NCI-H2196 treated with DMSO at 0.1 percent for 48 hours (cell line): ENCODE measurements around the gene IRF6.

Experiments
- DNase-seq: peaks from one replicate; lab custom pipeline; 2025; ENCODE audit not compliant: unreplicated experiment; lab: John Stamatoyannopoulos, UW

IRF6 gene

DNA sequence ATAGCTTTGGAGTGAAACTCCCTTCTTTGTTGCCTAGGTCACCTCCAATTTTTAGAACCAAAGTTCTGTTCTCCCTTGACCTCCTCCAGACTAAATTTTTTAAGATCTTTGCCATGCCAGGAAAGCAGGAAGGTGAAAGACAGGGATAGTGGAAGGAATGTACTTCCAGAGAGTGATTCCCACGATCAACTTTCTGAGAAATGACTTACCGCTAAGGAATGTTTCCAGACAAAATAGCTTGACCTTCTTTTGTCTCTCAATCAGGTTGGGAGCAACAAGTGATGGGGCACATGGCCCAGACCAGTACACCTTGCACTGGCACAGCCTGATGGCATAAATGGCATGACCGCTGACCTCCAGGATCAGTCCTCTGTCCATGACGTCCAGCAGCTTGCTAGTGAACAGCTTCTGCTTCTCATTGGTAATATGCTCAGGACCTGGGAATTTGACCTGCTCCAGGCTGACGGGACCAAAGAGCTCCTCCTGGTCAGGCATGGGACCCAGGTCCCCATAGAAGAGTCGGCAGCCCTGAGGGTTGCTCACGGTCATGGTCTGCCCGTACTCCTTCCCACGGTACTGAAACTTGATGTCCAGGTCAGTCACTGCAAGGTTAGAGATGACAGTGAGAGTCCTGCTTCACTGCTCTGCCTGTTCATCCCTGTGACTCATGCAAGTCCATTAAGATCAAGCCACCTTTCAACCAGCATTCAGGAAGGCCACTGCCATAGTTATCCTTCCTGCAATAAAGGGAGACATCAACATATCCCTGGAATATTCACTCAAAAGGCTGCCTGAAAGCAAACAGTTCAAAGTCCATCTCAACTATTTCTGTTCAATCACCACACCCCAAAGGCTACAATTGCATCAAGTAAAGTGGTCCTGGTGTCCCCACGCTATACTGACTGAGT lies 15.4 kb downstream of the IRF6 start:
- DNase-seq = no peak

- DNase-seq = no peak
Measured at GRCh38 chr1:209789245-209789644, 16.7 kb downstream of the IRF6 start.

GRCh38 chr1:209787551-209787950 lies 18.4 kb downstream of the IRF6 start:
- DNase-seq = peak; percentile 36

GRCh38 chr1:209786146-209786545 lies 19.8 kb downstream of the IRF6 start:
- no peak for DNase-seq

GRCh38 chr1:209785592-209785991 lies 20.4 kb downstream of the IRF6 start:
- DNase-seq = no peak

DNA sequence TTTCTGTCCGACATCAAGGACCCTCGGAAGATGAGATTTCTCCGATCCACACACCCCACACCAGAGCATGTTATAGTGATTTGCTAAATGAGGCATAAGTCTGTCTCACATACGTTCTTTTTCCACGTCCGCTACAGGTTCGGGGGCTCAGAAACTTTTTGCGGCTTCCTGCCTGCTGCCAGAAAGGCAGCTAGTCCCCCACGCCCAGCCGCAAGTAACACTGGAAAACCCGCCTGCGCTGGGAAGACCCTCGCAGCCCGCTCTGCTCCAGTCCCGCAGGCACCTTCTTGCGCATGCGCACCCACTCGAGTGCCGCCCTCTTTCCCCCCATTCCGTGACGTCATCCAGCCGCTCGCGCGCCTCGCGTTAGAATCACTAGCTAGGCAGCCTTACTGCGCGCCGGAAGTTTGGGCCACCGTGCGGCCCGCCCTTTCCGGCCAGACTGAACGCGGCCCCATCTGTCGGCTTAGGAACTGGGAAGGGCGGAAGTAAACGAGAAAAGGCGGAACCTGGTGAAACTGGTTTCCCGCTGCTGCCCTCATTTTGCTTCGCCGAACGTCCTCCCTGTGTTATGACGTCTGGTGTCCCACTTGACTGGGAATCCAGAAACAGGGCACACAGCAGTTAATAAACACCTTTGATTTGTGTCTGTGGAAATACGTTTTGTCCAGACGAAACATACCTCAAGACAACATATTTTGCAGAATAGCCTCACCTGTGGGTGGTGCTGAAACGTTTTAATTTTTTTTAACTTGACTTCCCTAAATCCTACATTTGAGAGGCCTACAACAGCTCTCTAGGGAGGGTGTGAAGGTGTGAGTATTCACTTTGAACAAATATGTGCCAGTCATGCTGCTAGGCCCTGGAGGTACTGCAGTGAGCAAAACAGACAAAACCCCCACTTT lies 21.4 kb downstream of the IRF6 start, which contains the start of gene C1orf74:
Gene C1orf74, minus strand, starts transcription at position 295 of the 905 bp plus-strand sequence. CDS start 925 bp downstream, outside the sequence.
- peak; percentile 97 for DNase-seq

DNA sequence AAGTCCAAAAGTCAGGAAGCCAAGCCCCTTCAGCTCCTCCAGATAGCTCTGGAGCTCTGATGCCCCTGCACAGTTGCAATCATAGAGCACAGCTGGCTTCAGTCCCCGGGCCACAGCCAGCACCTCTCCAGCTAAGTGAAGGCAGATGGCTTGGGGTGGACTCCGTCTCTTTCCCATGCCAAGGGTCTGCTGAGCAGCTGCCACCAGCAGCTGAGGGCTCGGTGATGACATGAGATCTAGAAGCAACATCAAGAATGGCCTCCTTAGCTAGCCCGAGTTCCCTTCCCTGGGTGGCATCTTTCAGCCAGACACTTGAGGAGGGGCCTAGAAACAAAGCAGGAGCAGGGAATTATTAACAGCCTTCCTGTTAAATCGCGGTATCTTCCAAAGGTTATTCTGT lies 22.6 kb downstream of the IRF6 start:
- DNase-seq = no peak

DNA sequence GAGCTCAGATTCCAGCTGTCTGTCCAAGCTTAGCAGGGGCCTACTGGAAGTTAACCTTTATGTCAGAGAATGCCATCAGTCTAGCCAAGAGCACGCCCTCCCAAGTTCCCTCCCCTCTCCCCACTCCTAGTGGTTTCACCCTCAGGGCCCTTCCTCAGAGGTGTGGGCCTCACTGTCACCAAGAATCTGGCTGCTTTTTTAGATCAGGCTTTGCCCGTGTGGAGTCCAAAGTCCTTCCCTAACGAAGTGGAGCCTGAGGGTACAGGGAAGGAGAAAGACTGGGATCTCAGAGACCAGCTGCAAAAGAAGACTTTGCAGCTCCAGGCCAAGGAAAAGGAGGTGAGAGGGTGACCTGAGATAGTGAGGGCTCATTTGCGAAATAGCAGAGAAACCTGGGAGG lies 25.7 kb downstream of the IRF6 start:
- no peak for DNase-seq

DNA sequence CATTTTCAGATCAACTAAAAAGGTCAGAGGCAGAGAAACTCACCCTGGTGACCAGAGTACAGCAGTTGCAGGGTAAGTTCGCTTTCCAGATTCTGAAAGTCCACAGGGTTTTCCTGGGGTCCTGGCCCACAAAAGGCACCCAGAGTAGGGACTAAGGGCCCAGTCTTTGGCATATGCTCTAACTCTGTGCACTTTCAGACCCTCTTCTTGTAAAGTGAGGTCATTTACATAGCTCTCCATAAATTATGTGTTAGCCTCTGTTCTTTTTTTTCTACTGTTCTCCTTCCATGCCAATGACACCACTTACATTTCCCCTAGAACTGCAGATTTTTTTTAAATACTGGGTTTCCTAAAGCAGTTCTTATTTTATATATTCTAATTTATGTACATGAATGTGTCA lies 27.8 kb downstream of the IRF6 start:
- DNase-seq = no peak

DNA sequence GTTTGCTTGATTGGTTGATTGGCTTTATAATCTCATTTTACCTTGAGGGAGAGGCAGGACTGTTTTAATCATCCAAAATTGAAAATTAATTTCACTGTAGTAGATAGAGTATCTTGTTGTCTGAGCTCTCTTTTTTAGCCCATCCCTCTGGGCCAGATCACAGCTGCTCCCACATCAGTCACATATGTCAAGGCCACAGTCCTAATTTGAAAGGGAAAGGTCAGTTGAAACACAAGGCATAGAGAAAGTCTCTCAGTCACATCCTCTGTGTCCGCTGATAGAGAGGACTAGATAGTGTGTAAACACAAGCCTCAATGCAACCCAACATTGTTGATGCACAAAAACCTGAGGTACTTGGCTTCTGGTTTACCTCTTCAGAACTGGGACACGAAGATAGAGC lies 28.4 kb downstream of the IRF6 start:
- no peak for DNase-seq

GRCh38 chr1:209775678-209776077 lies 30.3 kb downstream of the IRF6 start:
- DNase-seq = no peak

DNA sequence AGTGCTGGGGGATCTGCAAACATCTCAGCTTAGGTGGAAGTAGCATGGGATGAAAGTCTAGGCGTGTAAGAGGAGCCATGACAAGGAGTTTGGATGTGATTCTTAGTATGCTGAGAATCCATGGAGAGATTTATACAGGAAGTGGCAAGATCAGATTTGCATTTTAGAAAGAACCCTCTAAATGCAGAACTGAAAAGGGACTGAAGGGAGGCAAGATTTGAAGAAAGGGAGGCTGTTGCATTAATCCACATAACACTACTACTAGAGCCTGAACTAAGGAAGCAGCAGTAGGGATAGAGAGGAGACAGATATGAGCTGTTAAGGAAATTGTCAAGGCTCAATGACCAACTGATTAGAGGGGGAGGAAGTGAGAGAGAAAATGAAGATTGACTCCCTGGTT lies 31.4 kb downstream of the IRF6 start:
- DNase-seq = no peak

GRCh38 chr1:209772126-209772525 lies 33.8 kb downstream of the IRF6 start:
- no peak for DNase-seq

DNA sequence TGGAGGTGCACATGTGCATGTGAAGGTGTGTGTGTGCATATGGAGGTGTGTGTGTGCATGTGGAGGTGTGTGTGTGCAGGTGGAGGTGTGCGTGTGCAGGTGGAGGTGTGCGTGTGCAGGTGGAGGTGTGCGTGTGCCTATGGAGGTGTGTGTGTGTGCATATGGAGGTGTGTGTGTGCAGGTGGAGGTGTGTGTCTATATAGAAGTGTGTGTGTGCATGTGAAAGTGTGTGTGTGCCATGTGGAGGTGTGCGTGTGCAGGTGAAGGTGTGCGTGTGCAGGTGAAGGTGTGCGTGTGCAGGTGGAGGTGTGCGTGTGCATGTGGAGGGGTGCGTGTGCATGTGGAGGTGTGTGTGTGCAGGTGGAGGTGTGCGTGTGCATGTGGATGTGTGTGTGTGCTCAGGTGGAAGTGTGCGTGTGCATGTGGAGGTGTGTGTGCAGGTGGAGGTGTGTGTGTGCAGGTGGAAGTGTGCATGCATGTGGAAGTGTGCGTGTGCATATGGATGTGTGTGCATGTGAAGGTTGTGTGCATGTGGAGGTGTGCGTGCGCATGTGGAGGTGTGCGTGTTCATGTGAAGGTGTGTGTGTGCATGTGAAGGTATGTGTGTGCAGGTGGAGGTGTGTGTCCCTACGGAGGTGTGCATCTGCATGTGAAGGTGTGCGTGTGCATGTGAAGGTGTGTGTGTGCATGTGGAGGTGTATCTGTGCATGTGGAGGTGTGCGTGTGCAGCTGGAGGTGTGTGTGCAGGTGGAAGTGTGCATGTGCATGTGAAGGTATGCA lies 35.1 kb downstream of the IRF6 start:
- DNase-seq = no peak

DNA sequence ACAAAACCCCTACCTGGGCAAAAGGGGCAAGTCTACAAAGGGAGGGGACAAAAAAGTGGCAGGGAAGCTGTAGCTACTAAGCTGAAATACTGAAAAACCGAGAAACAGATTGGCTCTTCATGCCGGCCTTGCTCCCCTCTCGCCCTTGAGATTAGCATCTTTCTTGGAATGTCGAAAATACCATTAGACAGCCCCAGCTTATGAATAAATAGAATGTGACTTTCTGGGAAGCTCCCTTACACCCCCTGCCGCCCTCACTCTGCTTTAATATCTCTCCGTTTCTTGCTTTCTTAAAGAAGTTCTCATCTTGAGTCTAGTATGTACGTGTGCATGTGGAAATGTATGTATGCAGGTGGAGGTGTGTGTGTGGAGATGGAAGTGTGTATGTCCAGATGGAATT lies 36.0 kb downstream of the IRF6 start:
- no peak for DNase-seq

DNA sequence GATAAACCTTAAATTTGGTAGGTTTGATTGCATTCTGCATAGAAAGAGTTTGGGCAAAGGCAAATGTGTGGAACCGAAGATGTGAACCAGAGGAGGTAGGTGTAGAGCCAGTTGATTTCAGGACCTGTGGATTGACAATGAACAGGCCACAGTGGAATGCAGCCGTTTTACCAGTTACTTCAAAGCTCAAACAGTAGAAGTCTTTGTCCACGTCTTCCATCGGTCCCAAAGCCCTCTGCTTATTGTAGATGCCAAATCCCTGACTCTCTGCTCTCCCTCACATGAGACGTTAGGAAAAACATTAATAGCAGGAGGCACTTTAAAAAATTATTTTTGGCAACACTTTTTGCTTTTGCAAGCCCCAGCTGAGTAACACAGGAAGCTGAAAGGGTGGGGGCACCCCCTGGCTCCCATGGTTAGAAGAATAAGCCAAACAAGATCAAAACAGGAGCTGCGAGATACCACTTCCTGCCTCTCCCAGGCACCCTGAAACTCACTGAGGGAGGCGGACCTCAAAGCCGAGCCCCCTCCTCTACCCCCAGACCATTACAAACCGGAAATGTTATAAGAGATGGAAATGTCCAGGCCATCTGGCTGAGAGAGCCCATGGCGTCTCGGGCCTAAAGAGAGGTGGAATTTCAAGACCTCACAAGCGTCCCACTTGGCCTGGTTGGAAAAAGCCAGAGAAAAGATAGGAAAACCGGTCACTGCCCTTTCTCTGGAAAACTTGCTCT lies 36.6 kb downstream of the IRF6 start:
- no peak for DNase-seq

- no peak for DNase-seq
Measured at GRCh38 chr1:209768354-209768774, 37.6 kb downstream of the IRF6 start.

DNA sequence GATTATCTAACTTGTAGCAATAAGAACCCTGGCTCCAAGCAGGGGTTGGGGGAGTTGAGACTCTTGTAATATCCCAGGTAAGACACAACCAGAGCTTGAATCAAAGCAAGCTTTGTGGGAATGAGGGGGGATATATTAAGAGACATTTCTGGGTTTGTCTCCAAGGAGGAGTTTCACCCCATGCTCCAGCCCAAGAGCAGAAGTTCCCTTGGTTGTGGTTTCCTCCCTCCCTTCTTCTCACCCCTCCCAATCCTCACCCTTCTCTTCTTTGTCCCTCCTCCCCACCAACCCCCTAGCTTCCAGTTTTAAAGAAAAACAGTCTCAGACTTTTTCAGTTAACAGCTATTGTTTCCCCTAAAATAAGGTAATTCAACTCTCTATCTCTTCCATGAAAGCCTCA lies 38.2 kb downstream of the IRF6 start:
- no peak for DNase-seq

- DNase-seq = no peak
Measured at GRCh38 chr1:209767096-209767495, 38.8 kb downstream of the IRF6 start.

- no peak for DNase-seq
Measured at GRCh38 chr1:209766051-209766450, 39.9 kb downstream of the IRF6 start.
